HG03439 (cell line): ENCODE results near the gene HDAC6.
"Not testable (repeated sequence)": the region's sequence is repeated elsewhere in the genome, so short reads cannot be mapped to it uniquely, and the experiment has no call there.

ENCODE experiments used
- ATAC-seq: cut with Tn5 transposase; IDR thresholded peaks from one replicate; pipeline ENCODE4 v1.9.1; 2021; ENCODE audit warnings: mild to moderate bottlenecking, moderate library complexity; ENCODE audit not compliant: unreplicated experiment

Gene HDAC6

DNA sequence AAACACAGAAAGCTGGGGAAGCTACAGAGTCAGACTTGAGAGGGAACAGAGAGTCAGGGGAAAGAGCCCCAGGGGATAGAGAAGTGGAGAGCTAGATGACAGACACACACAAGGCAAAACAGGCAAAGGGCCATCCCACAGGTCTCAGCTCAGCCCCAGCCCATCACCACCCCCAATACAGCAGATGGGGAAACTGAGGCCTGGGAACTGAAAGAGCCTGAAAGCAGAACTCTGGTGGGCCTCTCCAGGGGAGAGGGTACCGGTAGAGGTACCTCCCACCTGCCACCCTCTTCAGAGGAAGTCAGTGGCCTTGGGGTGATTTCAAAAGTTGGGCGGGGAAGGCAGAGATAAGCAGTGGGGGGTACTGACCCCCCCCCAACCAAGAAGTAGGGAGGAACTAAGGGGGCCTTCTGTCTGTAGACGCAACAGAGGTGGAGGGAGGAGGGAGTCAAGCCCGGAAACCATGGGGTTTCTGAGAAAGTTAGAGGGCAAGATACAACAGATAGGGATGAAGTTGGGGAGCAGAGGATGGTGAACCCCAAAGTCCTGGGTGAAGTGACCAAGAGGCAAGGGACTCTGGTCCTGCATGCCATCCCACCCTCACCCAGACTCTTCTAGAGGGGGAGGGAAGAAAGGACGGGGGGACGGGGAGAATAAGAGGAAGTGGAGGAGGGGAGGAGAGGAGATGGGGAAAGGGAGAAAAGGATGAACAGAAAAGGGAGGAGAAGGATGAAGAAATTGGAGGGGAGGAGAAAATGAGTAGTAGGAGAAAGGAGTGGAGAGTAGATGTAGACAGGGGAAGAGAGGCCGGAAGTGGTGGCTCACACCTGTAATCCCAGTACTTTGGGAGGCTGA, 12.3 kb upstream of the HDAC6 start:
- no peak for ATAC-seq

DNA sequence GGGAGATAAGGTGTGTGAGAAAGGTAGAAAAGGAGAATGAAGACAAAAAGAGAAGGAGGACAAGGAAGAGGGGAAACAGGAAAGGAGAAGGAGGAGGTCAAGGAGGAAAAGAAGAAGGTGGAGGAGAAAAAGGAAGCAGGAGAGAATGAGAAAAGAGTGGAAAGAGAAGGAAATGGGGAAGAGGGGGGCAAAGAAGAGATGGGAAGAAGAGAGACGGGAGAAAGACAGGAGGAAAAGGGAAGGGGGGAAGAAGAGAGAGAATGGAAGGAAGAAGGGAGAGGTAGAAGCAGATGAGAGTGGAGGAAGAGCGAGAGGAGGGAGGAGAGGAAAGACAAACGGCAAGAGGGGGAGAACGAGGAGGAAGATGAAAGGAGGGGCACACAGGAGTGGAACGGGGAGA, 11.4 kb upstream of the HDAC6 start:
- no peak for ATAC-seq

- ATAC-seq: no peak
Observed at GRCh38 chrX:48791063-48791820, 10.6 kb upstream of the HDAC6 start.

GRCh38 chrX:48792219-48792618, 9.6 kb upstream of the HDAC6 start:
- no peak for ATAC-seq

GRCh38 chrX:48793935-48794334, 7.9 kb upstream of the HDAC6 start:
- no peak for ATAC-seq

- no peak for ATAC-seq
Observed at GRCh38 chrX:48794340-48794910, 7.4 kb upstream of the HDAC6 start.

GRCh38 chrX:48794911-48795515, 6.9 kb upstream of the HDAC6 start:
- no peak for ATAC-seq

DNA sequence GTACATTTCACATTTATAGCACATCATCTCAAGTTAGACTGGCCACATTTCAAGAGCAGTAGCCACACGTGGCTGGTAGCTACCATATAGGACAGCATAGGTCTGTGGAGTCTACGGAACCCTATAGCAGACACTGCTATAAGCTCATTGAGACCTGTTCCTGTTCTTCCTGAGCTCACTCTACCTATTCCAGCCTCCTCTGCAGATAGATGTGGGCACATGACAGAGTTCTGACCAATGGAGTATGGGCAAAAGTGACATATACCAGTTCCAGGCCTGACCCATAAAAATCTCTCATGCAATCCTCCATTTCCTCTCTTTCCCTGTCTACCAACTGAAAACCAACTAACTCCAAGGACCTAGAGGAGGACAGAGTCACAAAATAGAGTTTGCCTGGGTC, 3.5 kb upstream of the HDAC6 start:
- no peak for ATAC-seq

- ATAC-seq: no peak
Observed at GRCh38 chrX:48800574-48801279, 1.1 kb upstream of the HDAC6 start.

GRCh38 chrX:48802089-48802904, 430 bp downstream of the HDAC6 start:
- ATAC-seq: peak; percentile 39

DNA sequence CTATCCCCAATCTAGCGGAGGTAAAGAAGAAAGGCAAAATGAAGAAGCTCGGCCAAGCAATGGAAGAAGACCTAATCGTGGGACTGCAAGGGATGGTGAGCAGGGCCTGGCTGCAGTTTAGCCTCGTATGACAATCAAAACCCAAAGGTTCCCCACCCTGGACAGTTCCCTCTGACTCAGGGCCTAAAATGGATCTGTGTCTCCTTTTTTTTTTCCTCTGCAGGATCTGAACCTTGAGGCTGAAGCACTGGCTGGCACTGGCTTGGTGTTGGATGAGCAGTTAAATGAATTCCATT, 986 bp downstream of the HDAC6 start:
- no peak for ATAC-seq

GRCh38 chrX:48806081-48806480, 4.2 kb downstream of the HDAC6 start:
- no peak for ATAC-seq

DNA sequence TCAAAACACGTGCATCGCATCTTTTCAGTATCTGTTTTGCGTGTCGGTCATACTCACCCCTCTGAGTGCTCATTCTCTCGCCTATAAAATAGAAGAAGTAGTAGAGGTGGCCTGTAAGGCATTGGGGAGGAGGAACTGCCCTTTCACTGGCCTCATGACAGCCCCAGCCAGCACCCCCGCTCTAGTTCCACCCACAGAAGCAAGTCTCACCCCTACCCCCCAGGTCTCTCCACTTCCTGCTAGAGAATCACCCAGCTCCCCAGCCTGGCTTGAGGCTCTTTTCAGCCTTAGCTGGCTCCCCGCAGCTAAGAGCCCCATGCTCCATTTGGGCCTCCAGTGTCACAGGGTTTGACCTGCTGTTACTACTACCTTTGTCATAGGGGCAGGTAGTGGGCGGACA, 11.8 kb downstream of the HDAC6 start:
- ATAC-seq: no peak

DNA sequence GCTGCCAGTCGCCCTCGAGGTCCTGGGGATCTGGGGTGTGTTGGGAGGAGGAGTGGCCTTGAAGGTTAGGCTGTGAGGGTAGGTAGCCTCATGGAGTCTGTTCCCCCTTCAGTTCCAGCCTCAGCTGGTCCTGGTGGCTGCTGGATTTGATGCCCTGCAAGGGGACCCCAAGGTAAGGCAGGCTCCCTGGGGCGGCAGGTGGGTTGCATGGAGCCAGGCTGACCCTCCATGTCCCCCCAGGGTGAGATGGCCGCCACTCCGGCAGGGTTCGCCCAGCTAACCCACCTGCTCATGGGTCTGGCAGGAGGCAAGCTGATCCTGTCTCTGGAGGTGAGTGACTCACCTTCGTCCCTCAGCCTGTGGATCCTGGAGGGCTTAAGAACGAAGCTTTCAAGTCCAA, 12.9 kb downstream of the HDAC6 start:
- ATAC-seq: no peak

DNA sequence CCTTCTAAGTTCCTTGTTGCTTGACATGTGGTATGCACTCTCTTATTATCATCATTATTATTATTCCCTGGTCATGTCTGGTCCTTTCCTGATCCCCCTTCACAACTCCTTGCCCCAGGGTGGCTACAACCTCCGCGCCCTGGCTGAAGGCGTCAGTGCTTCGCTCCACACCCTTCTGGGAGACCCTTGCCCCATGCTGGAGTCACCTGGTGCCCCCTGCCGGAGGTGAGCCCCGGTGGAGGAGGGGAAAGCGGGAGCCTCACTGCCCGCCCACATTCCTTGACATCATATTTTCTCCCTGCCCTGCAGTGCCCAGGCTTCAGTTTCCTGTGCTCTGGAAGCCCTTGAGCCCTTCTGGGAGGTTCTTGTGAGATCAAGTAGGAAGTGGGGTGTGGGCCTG, 13.4 kb downstream of the HDAC6 start:
- ATAC-seq: no peak

DNA sequence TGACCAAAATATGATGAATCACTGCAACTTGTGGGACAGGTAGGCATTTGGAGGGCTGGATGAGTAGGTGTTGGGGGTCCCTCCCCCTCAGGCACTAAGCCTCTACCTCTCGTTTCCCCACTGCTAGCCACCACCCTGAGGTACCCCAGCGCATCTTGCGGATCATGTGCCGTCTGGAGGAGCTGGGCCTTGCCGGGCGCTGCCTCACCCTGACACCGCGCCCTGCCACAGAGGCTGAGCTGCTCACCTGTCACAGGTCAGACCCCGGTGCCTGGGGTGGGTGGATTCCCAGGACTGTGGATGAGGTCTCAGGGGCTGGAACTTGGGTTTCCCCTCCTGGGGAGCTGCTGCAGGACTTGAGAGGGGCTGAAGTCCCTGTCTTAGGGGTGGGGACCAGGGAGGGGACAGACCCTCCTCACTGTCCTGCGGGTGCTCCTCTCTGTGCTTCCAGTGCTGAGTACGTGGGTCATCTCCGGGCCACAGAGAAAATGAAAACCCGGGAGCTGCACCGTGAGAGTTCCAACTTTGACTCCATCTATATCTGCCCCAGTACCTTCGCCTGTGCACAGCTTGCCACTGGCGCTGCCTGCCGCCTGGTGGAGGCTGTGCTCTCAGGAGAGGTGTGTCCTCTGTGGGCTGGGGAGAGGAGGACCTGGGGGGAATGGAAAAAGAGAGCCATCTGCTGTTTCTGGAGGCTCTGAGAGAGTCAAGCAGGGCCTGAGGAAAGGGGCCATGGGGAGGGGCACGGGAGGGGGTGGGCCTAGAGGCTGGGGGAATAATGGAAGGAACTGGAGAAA, 14.3 kb downstream of the HDAC6 start:
- ATAC-seq: no peak

GRCh38 chrX:48818098-48818497, 16.2 kb downstream of the HDAC6 start:
- no peak for ATAC-seq

- no peak for ATAC-seq
Observed at GRCh38 chrX:48818866-48819265, 17.0 kb downstream of the HDAC6 start.

DNA sequence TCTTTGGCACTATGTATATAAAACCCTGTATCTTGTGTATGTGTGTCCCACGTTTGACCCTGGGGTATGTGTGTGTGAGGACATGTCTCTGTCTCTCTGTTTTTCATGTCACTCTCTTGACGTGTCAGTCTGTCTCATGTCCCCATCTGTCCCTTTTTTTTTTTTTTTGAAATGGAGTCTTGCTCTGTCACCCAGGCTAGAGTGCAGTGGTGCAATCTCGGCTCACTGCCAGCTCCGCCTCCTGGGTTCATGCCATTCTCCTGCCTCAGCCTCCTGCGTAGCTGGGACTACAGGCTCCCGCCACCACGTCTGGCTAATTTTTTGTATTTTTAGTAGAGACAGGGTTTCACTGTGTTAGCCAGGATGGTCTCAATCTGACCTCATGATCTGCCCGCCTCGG, 17.5 kb downstream of the HDAC6 start:
- not testable (repeated sequence) for ATAC-seq
